HG03196 (cell line): ENCODE measurements around the gene KCNB1.

Source experiments
- ATAC-seq: cut with Tn5 transposase; IDR thresholded peaks from one replicate; pipeline ENCODE4 v1.9.1; 2021; ENCODE audit not compliant: unreplicated experiment

The KCNB1 gene

GRCh38 chr20:49501917-49502316, 19.4 kb upstream of the KCNB1 start:
- ATAC-seq, result no peak

GRCh38 chr20:49497398-49497669, 14.9 kb upstream of the KCNB1 start:
- ATAC-seq, result no peak

GRCh38 chr20:49496553-49497397, 14.3 kb upstream of the KCNB1 start:
- ATAC-seq, result no peak

- no peak for ATAC-seq
Observed at GRCh38 chr20:49496043-49496442, 13.6 kb upstream of the KCNB1 start.

- ATAC-seq, result no peak
Observed at GRCh38 chr20:49490689-49491088, 8.2 kb upstream of the KCNB1 start.

GRCh38 chr20:49489688-49490087, 7.2 kb upstream of the KCNB1 start:
- ATAC-seq, result no peak

GRCh38 chr20:49486064-49486463, 3.6 kb upstream of the KCNB1 start:
- ATAC-seq, result no peak

- no peak for ATAC-seq
Observed at GRCh38 chr20:49485563-49485962, 3.1 kb upstream of the KCNB1 start.

- no peak for ATAC-seq
Observed at GRCh38 chr20:49484180-49485140, 2.0 kb upstream of the KCNB1 start.

- no peak for ATAC-seq
Observed at GRCh38 chr20:49483696-49484123, 1.2 kb upstream of the KCNB1 start.

- no peak for ATAC-seq
Observed at GRCh38 chr20:49483018-49483695, 689 bp upstream of the KCNB1 start.

- no peak for ATAC-seq
Observed at GRCh38 chr20:49482173-49482572, 295 bp downstream of the KCNB1 start.

GRCh38 chr20:49481116-49481515, 1.4 kb downstream of the KCNB1 start:
- no peak for ATAC-seq

GRCh38 chr20:49480236-49480635, 2.2 kb downstream of the KCNB1 start:
- ATAC-seq, result no peak

- ATAC-seq, result no peak
Observed at GRCh38 chr20:49479785-49480184, 2.7 kb downstream of the KCNB1 start.

- no peak for ATAC-seq
Observed at GRCh38 chr20:49478754-49479689, 3.4 kb downstream of the KCNB1 start.

- ATAC-seq, result no peak
Observed at GRCh38 chr20:49478266-49478665, 4.2 kb downstream of the KCNB1 start.

GRCh38 chr20:49477200-49477599, 5.3 kb downstream of the KCNB1 start:
- no peak for ATAC-seq

GRCh38 chr20:49476016-49476355, 6.5 kb downstream of the KCNB1 start:
- ATAC-seq, result no peak

GRCh38 chr20:49475292-49476015, 7.0 kb downstream of the KCNB1 start:
- no peak for ATAC-seq
